Measurements from ENCODE around the gene RAMP2. TPM values are rescaled to one million over a fixed set of nuclear protein-coding genes. Genes with fewer than 3 reads are reported as not detected.
A peak's percentile ranks its signal among the peaks of the same experiment; 100 is the strongest.
"Not testable (repeated sequence)": the region's sequence is repeated elsewhere in the genome, so short reads cannot be mapped to it uniquely, and the experiment has no call there.

The RAMP2 gene
- total RNA-seq, 6 donors from 2014 or later = 12.2 to 120 (median 55.8) TPM; not detected in 1

- Histone ChIP-seq H3K4me1 (peaks cover 24 to 48% (median 33%) of the 10 kb centered on the region in 4 donors), H3K27ac (peak overlapping the region in 3 of 4 donors; percentile 47 to 70 (median 70)), H3K27me3 (no peaks in the 10 kb centered on the region), H3K4me3 (no peak overlapping the region), H3K9me3 (no peaks in the 10 kb centered on the region), H3K36me3 (no peaks in the 10 kb centered on the region)
- TF ChIP-seq EP300 (IDR thresholded peaks at IDR 0.05) = peak in 1 of 4 donors; percentile 27
- TF ChIP-seq POLR2AphosphoS5 (IDR thresholded peaks at IDR 0.05) = no peak
- TF ChIP-seq POLR2A (IDR thresholded peaks at IDR 0.05) = no peak
- TF ChIP-seq CTCF (IDR thresholded peaks at IDR 0.05) = no peak
- no peak for ATAC-seq (ENCODE audit: low FRiP score in 2 of 2)
- no peak for DNase-seq
- WGBS, 2 donors = 71 to 81% methylated on average over 1 of the region's 1 CpG
These were observed 20.3 kb upstream of the RAMP2 start for GRCh38 chr17:42740699-42741098.

- H3K27ac ChIP-seq = peak overlapping the region; percentile 90 to 97 (median 95)
These were observed 18.1 kb upstream of the RAMP2 start for GRCh38 chr17:42742916-42743315.

GRCh38 chr17:42743595-42744282 lies 17.3 kb upstream of the RAMP2 start:
- no peaks in the 10 kb centered on the region for H3K9me3 ChIP-seq
- WGBS, 2 donors = 42 to 45% methylated on average over 10 of the region's 10 CpGs
- no peaks in the 10 kb centered on the region for H3K36me3 ChIP-seq
- peak overlapping the region; percentile 65 to 90 (median 70) for H3K4me3 ChIP-seq
- no peaks in the 10 kb centered on the region for H3K27me3 ChIP-seq
- ATAC-seq (ENCODE audit: low FRiP score in 2 of 2) = no peak
- peaks cover 31 to 40% (median 33%) of the 10 kb centered on the region in 4 donors for H3K4me1 ChIP-seq
- peak overlapping the region; percentile 90 to 97 (median 95) for H3K27ac ChIP-seq
- TF ChIP-seq CTCF (IDR thresholded peaks at IDR 0.05) = peak in 2 of 6 experiments; percentile 20 to 32
- TF ChIP-seq POLR2AphosphoS5 (IDR thresholded peaks at IDR 0.05) = no peak
- no peak for DNase-seq

More at GRCh38 chr17:42742916-42743315, 18.1 kb upstream of the RAMP2 start:
- ATAC-seq (ENCODE audit: low FRiP score in 2 of 2); H3K9me3 ChIP-seq; H3K36me3 ChIP-seq; H3K27me3 ChIP-seq; H3K4me3 ChIP-seq: not testable (repeated sequence)
- WGBS, 2 donors = 70 to 75% methylated on average over 11 of the region's 11 CpGs
- peak in 1 of 2 donors; percentile 56 for DNase-seq
- peaks cover 22 to 32% (median 29%) of the 10 kb centered on the region in 4 donors for H3K4me1 ChIP-seq

- no peaks in the 10 kb centered on the region for H3K27me3 ChIP-seq
- H3K9me3 ChIP-seq = no peaks in the 10 kb centered on the region
- no peaks in the 10 kb centered on the region for H3K36me3 ChIP-seq
- H3K4me1 ChIP-seq = peaks cover 37 to 43% (median 39%) of the 10 kb centered on the region in 4 donors
- ATAC-seq (ENCODE audit: low FRiP score in 2 of 2) = peak; percentile 90 to 92
- no peak for TF ChIP-seq POLR2A (IDR thresholded peaks at IDR 0.05)
- TF ChIP-seq POLR2AphosphoS5 (IDR thresholded peaks at IDR 0.05) = no peak
- no peak for TF ChIP-seq CTCF (IDR thresholded peaks at IDR 0.05)
- no peak for TF ChIP-seq EP300 (IDR thresholded peaks at IDR 0.05)
- DNase-seq = peak; percentile 83 to 94
- peak overlapping the region; percentile 65 to 90 (median 70) for H3K4me3 ChIP-seq
- peak overlapping the region; percentile 90 to 97 (median 95) for H3K27ac ChIP-seq
- 0 to 1% methylated on average over 17 to 18 of the region's 32 CpGs for WGBS, 2 donors
These were observed 16.7 kb upstream of the RAMP2 start for GRCh38 chr17:42744283-42744805.

GRCh38 chr17:42744806-42745617 lies 16.0 kb upstream of the RAMP2 start, which contains the start of gene EZH1:
TSS of gene EZH1 (minus strand) at chr17:42745040. CDS start at chr17:42728941, 16,099 bp downstream.
- peak within 1 kb of the TSS; percentile 90 to 97 (median 95) for H3K27ac ChIP-seq
- no peaks in the 10 kb centered on the region for H3K27me3 ChIP-seq
- no peaks in the 10 kb centered on the region for H3K9me3 ChIP-seq
- H3K4me3 ChIP-seq = peak within 1 kb of the TSS; percentile 65 to 90 (median 70)
- peaks cover 42 to 48% (median 44%) of the 10 kb centered on the region in 4 donors for H3K4me1 ChIP-seq
- DNase-seq (peak; percentile 91 to 98), ATAC-seq (ENCODE audit: low FRiP score in 2 of 2) (peak; percentile 98)
- 9 to 13% methylated on average over 18 to 39 of the region's 50 CpGs for WGBS, 2 donors
- TF ChIP-seq POLR2AphosphoS5 (IDR thresholded peaks at IDR 0.05) = peak; percentile 88 to 94
- peak in 4 of 6 experiments; percentile 35 to 56 (median 47) for TF ChIP-seq CTCF (IDR thresholded peaks at IDR 0.05)
- TF ChIP-seq POLR2A (IDR thresholded peaks at IDR 0.05) = peak in 3 of 4 donors; percentile 47 to 94 (median 74)
- peak in 1 of 4 donors; percentile 44 for TF ChIP-seq EP300 (IDR thresholded peaks at IDR 0.05)
- no peaks in the 10 kb centered on the region for H3K36me3 ChIP-seq
